Body of pancreas (tissue), 4 donors: ENCODE measurements around the gene PCYT2. TPM values are rescaled to one million over a fixed set of nuclear protein-coding genes. Genes with fewer than 3 reads are reported as not detected.

Experiments
- ATAC-seq: fragments of 150-250 bp; one replicate; pipeline ENCODE4 v1.9.1; 2016
- DNase-seq, 4 donors: peaks; one replicate each; pipeline ENCODE4 v3.0.0-alpha.2; 2019
- H3K27ac ChIP-seq, 4 donors: fragments of 200-600 bp; sonication (generic); 1 replicate in 3 of 4; 2 replicates in 1 of 4; pipeline versions ENCODE4 v1.5.1 to v1.6.1; 2016 to 2019; ENCODE audit warnings: mild to moderate bottlenecking in 1 of 4, mixed read lengths in 1 of 4, moderate library complexity in 1 of 4
- H3K27me3 ChIP-seq, 2 donors: fragments of 200-600 bp; sonication (generic); one replicate each; pipeline ENCODE4 v1.6.0; 2016; ENCODE audit warnings: mild to moderate bottlenecking in 1 of 2
- H3K36me3 ChIP-seq, 2 donors: fragments of 200-600 bp; sonication (generic); replicated peaks in 1 of 2; 2 replicates each; pipeline ENCODE4 v1.5.1; 2016; ENCODE audit warnings: low read depth in 2 of 2; ENCODE audit not compliant: insufficient read depth in 1 of 2
- H3K4me1 ChIP-seq: fragments of 200-600 bp; sonication (generic); one replicate; pipeline ENCODE4 v1.6.0; 2016
- H3K4me3 ChIP-seq, 2 donors: fragments of 200-600 bp; sonication (generic); 1 replicate in 1 of 2; 2 replicates in 1 of 2; pipeline ENCODE4 v1.5.1; 2016 to 2019
- H3K9me3 ChIP-seq, 3 donors: fragments of 200-600 bp; sonication (generic); 1 replicate in 2 of 3; 2 replicates in 1 of 3; pipeline ENCODE4 v1.5.1; 2016
- POLR2A ChIP-seq, 3 donors: fragments of 450-650 bp; IDR thresholded peaks; one replicate each; pipeline ENCODE4 v1.6.1; 2016; ENCODE audit warnings: antibody characterized with exemption in 3 of 3, mild to moderate bottlenecking in 2 of 3
- WGBS, 2 donors: methylation state at CpG; one replicate each; pipeline ENCODE4 v1.1.5; 2017; 5-methylcytosine and 5-hydroxymethylcytosine counted together
- intact Hi-C: fragments of 100-400 bp; cut with DNase I; formaldehyde crosslinking; loops from one replicate; pipeline ENCODE4 v1.15.1; 2023
- total RNA-seq, 2 donors: library from RNA; depleted of rRNA; stranded (reverse); fragments of >200 nt; gene quantifications; one replicate each; pipeline ENCODE4 v1.1.0, GENCODE V29; 2016
- TF ChIP-seq, protein P1 (sequence below), 7 experiments: fragments of 450-650 bp in 4 of 7; fragments of 200-600 bp in 3 of 7; sonication (generic) in 3 of 7; IDR thresholded peaks; one replicate each; pipeline ENCODE4 v1.5.1; 2016 to 2019; ENCODE audit warnings: antibody characterized with exemption in 7 of 7

Gene PCYT2
- total RNA-seq, 2 donors from 2014 or later = 13.0 to 25.1 TPM

GRCh38 chr17:81859906-81860755 is 51.1 kb downstream of the PCYT2 start, which contains the start of gene P4HB:
Gene P4HB (minus strand): TSS chr17:81860535. CDS start chr17:81860471, 64 bp downstream.
- Histone ChIP-seq H3K27ac (peak within 1 kb of the TSS; percentile 95 to 100 (median 98)), H3K4me1 (peaks cover 72% of the 10 kb centered on the region), H3K36me3 (peaks cover 0 to 3% of the 10 kb centered on the region in 2 donors), H3K4me3 (peak within 1 kb of the TSS; percentile 85 to 94), H3K9me3 (no peaks in the 10 kb centered on the region), H3K27me3 (no peaks in the 10 kb centered on the region)
- intact Hi-C loops = no loop called here
- peak; percentile 83 for ATAC-seq
- DNase-seq = no peak
- TF ChIP-seq POLR2A (IDR thresholded peaks at IDR 0.05) = peak; percentile 50 to 93 (median 56)
- TF ChIP-seq, protein P1, sequence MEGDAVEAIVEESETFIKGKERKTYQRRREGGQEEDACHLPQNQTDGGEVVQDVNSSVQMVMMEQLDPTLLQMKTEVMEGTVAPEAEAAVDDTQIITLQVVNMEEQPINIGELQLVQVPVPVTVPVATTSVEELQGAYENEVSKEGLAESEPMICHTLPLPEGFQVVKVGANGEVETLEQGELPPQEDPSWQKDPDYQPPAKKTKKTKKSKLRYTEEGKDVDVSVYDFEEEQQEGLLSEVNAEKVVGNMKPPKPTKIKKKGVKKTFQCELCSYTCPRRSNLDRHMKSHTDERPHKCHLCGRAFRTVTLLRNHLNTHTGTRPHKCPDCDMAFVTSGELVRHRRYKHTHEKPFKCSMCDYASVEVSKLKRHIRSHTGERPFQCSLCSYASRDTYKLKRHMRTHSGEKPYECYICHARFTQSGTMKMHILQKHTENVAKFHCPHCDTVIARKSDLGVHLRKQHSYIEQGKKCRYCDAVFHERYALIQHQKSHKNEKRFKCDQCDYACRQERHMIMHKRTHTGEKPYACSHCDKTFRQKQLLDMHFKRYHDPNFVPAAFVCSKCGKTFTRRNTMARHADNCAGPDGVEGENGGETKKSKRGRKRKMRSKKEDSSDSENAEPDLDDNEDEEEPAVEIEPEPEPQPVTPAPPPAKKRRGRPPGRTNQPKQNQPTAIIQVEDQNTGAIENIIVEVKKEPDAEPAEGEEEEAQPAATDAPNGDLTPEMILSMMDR (IDR thresholded peaks at IDR 0.05) = no peak
- WGBS, 2 donors = 0% methylated on average over 13 to 95 of the region's 95 CpGs

DNA sequence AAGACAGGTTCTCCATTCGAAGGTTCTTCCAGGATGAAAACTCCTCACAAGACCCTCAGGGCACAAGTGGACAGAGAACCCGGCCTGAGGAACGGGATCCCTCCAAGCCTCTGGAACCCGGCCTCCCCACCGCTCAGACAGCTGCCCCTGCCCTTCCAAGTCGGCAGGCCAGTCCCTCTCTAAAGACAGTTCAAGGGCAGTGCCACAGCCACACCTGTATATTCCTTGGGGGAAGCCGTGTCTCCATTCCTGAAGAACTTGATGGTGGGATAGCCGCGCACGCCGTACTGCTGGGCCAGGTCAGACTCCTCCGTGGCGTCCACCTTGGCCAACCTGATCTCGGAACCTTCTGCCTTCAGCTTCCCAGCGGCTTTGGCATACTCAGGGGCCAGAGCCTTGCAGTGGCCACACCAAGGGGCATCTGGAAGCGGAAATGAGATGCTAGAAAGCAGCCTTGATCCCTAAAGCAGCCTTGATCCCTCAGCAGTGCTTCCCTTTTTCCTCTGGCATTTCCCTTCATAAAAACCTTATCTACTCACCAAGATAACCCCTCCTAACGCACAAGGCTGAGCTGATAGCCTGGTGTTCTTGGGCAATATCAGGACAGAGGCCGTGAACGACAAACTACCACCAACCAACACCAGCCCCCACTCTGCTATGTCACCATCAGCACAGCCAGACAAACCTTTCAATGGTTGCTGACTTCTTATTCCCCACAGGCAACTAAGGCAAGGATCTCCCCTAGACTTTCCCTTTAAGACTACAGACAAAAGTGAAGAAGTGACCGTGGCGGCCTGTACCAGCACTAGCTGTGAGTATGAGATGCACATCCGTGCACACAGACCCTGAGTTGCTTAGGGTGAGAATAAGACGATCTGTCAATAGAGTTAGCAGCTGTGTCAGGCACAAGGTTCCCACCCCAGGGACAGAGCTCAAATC is 52.0 kb downstream of the PCYT2 start:
- Histone ChIP-seq H3K4me3 (peak overlapping the region; percentile 85 to 86), H3K27me3 (no peaks in the 10 kb centered on the region), H3K36me3 (peaks cover 0 to 3% of the 10 kb centered on the region in 2 donors), H3K4me1 (peaks cover 72% of the 10 kb centered on the region), H3K27ac (peak overlapping the region; percentile 89 to 97 (median 96)), H3K9me3 (no peaks in the 10 kb centered on the region)
- intact Hi-C loops = no loop called here
- TF ChIP-seq, protein P1 (IDR thresholded peaks at IDR 0.05) = no peak
- TF ChIP-seq POLR2A (IDR thresholded peaks at IDR 0.05) = peak in 1 of 3 donors; percentile 5
- WGBS, 2 donors = 7 to 23% methylated on average over 10 to 23 of the region's 23 CpGs
- ATAC-seq = no peak
- no peak for DNase-seq

DNA sequence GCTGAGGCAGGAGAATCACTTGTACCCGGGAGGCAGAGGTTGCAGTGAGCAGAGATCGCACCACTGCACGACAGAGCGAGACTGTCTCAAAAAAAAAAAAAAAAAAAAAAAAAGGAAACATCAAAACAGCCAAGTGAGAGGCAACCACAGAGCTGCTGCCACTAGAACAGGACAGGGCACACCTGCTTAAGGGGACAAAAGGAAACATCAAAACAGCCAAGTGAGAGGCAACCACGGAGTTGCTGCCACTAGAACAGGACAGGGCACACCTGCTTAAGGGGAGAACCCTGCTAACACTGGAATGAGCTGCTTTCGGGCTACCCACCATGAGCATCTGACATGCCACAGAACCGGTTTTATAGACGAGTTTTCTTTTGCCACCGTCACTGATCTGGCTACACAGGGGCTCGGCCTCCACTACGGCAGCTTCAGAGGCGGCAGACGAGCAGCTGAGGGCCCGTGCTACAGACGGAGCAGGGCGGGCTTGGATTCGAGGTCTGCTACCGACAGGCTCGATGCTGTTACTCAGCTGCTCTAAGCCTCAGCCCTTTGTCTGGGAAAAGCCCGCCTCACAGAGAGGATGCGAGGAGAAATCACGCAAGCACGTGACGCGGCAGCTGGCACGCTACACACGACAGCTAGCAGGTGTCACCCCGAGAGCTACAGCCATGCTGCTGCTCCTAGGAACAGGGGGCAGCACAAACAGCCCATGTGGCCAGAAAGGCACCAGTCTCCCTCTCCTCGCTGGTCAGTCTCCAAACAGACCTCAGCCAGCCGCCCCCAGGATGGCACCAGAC is 52.8 kb downstream of the PCYT2 start:
- 29 to 48% methylated on average over 17 to 30 of the region's 30 CpGs for WGBS, 2 donors
- peak in 3 of 4 donors; percentile 51 to 66 (median 57) for DNase-seq
- peaks cover 72% of the 10 kb centered on the region for H3K4me1 ChIP-seq
- H3K36me3 ChIP-seq = peaks cover 3% of the 10 kb centered on the region in 2 donors
- no peaks in the 10 kb centered on the region for H3K27me3 ChIP-seq
- TF ChIP-seq, protein P1 (IDR thresholded peaks at IDR 0.05) = no peak
- peak in 2 of 3 donors; percentile 25 to 42 for TF ChIP-seq POLR2A (IDR thresholded peaks at IDR 0.05)
- H3K9me3 ChIP-seq = no peaks in the 10 kb centered on the region
- no peak for ATAC-seq
- peak overlapping the region; percentile 85 to 86 for H3K4me3 ChIP-seq
- peak overlapping the region; percentile 12 to 96 (median 92) for H3K27ac ChIP-seq
- intact Hi-C loops = no loop called here
